ENCODE data around the gene PCSK6.

- TF ChIP-seq, protein P1, sequence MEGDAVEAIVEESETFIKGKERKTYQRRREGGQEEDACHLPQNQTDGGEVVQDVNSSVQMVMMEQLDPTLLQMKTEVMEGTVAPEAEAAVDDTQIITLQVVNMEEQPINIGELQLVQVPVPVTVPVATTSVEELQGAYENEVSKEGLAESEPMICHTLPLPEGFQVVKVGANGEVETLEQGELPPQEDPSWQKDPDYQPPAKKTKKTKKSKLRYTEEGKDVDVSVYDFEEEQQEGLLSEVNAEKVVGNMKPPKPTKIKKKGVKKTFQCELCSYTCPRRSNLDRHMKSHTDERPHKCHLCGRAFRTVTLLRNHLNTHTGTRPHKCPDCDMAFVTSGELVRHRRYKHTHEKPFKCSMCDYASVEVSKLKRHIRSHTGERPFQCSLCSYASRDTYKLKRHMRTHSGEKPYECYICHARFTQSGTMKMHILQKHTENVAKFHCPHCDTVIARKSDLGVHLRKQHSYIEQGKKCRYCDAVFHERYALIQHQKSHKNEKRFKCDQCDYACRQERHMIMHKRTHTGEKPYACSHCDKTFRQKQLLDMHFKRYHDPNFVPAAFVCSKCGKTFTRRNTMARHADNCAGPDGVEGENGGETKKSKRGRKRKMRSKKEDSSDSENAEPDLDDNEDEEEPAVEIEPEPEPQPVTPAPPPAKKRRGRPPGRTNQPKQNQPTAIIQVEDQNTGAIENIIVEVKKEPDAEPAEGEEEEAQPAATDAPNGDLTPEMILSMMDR (IDR thresholded peaks at IDR 0.05; ENCODE audit: insufficient read depth, low read depth, low read length): no peak
- no peak for TF ChIP-seq EZH2 (IDR thresholded peaks at IDR 0.05; ENCODE audit: insufficient read depth, low read length)
Observed at GRCh38 chr15:101495334-101496197, 6.1 kb upstream of the PCSK6 start.
